ENCODE results near the gene KIAA1217. TPM values are rescaled to one million over a fixed set of nuclear protein-coding genes. Genes with fewer than 3 reads are reported as not detected.
"Not testable (repeated sequence)": the region's sequence is repeated elsewhere in the genome, so short reads cannot be mapped to it uniquely, and the experiment has no call there.

Gene KIAA1217
- total RNA-seq, 1 donor from 2014 or later, result 13.0 TPM

GRCh38 chr10:24481241-24481640 lies 272.3 kb downstream of the KIAA1217 start:
- H3K27ac ChIP-seq, result no peak overlapping the region
- TF ChIP-seq, protein P1, sequence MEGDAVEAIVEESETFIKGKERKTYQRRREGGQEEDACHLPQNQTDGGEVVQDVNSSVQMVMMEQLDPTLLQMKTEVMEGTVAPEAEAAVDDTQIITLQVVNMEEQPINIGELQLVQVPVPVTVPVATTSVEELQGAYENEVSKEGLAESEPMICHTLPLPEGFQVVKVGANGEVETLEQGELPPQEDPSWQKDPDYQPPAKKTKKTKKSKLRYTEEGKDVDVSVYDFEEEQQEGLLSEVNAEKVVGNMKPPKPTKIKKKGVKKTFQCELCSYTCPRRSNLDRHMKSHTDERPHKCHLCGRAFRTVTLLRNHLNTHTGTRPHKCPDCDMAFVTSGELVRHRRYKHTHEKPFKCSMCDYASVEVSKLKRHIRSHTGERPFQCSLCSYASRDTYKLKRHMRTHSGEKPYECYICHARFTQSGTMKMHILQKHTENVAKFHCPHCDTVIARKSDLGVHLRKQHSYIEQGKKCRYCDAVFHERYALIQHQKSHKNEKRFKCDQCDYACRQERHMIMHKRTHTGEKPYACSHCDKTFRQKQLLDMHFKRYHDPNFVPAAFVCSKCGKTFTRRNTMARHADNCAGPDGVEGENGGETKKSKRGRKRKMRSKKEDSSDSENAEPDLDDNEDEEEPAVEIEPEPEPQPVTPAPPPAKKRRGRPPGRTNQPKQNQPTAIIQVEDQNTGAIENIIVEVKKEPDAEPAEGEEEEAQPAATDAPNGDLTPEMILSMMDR (IDR thresholded peaks at IDR 0.05), result no peak
- H3K27me3 ChIP-seq, result no peaks in the 10 kb centered on the region
- H3K36me3 ChIP-seq, result no peaks in the 10 kb centered on the region
- no peak for DNase-seq (ENCODE audit: low spot score in 2 of 2)
- intact Hi-C loops (cut with DNase I), result loop anchor here (5.0 kb wide), 1 partner anchor 39 kb away; no protein-coding TSS in a partner anchor
- H3K4me1 ChIP-seq, result no peaks in the 10 kb centered on the region
- no peak overlapping the region for H3K4me3 ChIP-seq
- no peaks in the 10 kb centered on the region for H3K9me3 ChIP-seq

GRCh38 chr10:24482713-24483112 lies 273.8 kb downstream of the KIAA1217 start:
- intact Hi-C loops (cut with DNase I), result loop anchor here (5.0 kb wide), 1 partner anchor 40 kb away; no protein-coding TSS in a partner anchor
- H3K27me3 ChIP-seq; H3K4me3 ChIP-seq; H3K27ac ChIP-seq; H3K36me3 ChIP-seq; DNase-seq (ENCODE audit: low spot score in 2 of 2); H3K4me1 ChIP-seq; H3K9me3 ChIP-seq: not testable (repeated sequence)

DNA sequence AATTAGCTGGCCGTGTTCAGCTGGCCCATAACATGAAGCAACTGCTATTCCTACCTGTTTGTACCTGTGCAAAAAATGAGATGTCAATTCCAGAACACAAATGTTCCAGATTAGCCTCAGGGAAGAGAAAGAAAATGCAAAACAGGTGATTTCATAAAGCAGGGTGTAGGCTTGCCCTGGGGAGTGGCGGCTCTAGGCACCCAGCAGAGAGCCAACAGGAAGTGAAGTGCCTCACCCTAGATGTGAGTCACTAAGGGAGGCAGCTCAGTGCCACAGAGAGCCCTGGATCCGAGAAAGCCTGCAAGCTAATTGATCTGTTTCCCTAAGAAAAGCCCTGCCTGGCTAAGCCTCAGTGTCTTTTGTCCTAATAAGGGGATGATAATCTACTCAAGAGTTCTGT lies 274.8 kb downstream of the KIAA1217 start:
- no peak overlapping the region for H3K27ac ChIP-seq

DNA sequence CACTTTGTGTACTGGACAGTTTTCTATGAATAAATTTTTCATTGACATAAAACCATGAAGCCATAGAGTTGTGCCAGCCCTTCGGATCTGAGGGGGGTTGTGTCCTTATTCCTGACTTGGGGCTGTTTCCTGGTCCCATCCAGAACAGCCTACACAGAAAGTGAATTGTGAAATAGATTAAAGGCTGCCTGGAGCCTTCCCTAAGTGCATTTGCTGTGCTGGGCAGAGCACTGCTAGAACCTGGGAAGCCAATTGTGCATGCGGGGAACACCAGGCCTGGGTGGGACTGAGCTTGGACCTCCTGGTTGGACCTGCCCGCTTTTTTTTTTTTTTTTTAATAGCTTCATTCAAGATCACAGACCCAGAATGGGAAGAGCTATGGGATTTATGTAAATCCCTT lies 275.8 kb downstream of the KIAA1217 start:
- H3K4me1 ChIP-seq, result no peaks in the 10 kb centered on the region
- no peaks in the 10 kb centered on the region for H3K36me3 ChIP-seq
- TF ChIP-seq, protein P1 (IDR thresholded peaks at IDR 0.05), result no peak
- H3K4me3 ChIP-seq, result no peak overlapping the region
- H3K27me3 ChIP-seq, result no peaks in the 10 kb centered on the region
- no peak for DNase-seq (ENCODE audit: low spot score in 2 of 2)
- H3K9me3 ChIP-seq, result no peaks in the 10 kb centered on the region
- H3K27ac ChIP-seq, result no peak overlapping the region
- intact Hi-C loops (cut with DNase I), result loop anchor here (5.0 kb wide), 1 partner anchor 42 kb away; no protein-coding TSS in a partner anchor

More for the DNA sequence above, 274.8 kb downstream of the KIAA1217 start:
- intact Hi-C loops (cut with DNase I), result loop anchor here (5.0 kb wide), 1 partner anchor 41 kb away; no protein-coding TSS in a partner anchor
- no peaks in the 10 kb centered on the region for H3K36me3 ChIP-seq
- H3K27me3 ChIP-seq, result no peaks in the 10 kb centered on the region
- TF ChIP-seq, protein P1 (IDR thresholded peaks at IDR 0.05), result no peak
- H3K9me3 ChIP-seq, result no peaks in the 10 kb centered on the region
- no peak for DNase-seq (ENCODE audit: low spot score in 2 of 2)
- no peak overlapping the region for H3K4me3 ChIP-seq
- no peaks in the 10 kb centered on the region for H3K4me1 ChIP-seq

DNA sequence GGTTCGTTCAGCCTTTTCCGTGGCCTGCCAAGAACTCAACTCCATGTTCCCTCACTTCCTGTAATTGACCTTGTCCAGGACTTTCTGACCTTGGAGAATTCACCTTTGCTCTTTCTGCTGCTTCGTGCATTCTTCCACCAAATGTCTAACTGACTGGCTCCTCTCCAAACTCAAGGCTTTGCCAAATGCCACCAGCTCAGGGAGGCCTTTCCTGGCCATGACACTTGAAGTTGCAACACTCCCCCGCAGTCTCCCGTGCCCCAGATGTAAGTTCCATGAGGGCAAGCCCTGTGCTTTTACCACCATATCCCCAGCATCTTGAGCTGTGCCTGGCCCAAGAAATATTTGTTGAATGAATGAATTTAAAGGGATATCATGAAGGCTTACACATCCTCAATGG lies 276.4 kb downstream of the KIAA1217 start:
- no peak for DNase-seq (ENCODE audit: low spot score in 2 of 2)
- no peak overlapping the region for H3K4me3 ChIP-seq
- intact Hi-C loops (cut with DNase I), result no loop called here
- TF ChIP-seq, protein P1 (IDR thresholded peaks at IDR 0.05), result no peak
- H3K4me1 ChIP-seq, result no peaks in the 10 kb centered on the region
- no peaks in the 10 kb centered on the region for H3K9me3 ChIP-seq
- H3K27me3 ChIP-seq, result no peaks in the 10 kb centered on the region
- H3K27ac ChIP-seq, result no peak overlapping the region
- no peaks in the 10 kb centered on the region for H3K36me3 ChIP-seq

GRCh38 chr10:24488631-24489030 lies 279.7 kb downstream of the KIAA1217 start:
- no peaks in the 10 kb centered on the region for H3K9me3 ChIP-seq
- TF ChIP-seq, protein P1 (IDR thresholded peaks at IDR 0.05), result no peak
- no peak for DNase-seq (ENCODE audit: low spot score in 2 of 2)
- no peaks in the 10 kb centered on the region for H3K36me3 ChIP-seq
- H3K4me3 ChIP-seq, result no peak overlapping the region
- H3K27ac ChIP-seq, result no peak overlapping the region
- no peaks in the 10 kb centered on the region for H3K27me3 ChIP-seq
- intact Hi-C loops (cut with DNase I), result no loop called here
- H3K4me1 ChIP-seq, result no peaks in the 10 kb centered on the region
